ENCODE data around the gene CERCAM. TPM values are rescaled to one million over a fixed set of nuclear protein-coding genes. Genes with fewer than 3 reads are reported as not detected.
A peak's percentile ranks its signal among the peaks of the same experiment; 100 is the strongest.

The CERCAM gene
- total RNA-seq, 2 donors from 2014 or later, result 18.5 to 26.5 TPM

DNA sequence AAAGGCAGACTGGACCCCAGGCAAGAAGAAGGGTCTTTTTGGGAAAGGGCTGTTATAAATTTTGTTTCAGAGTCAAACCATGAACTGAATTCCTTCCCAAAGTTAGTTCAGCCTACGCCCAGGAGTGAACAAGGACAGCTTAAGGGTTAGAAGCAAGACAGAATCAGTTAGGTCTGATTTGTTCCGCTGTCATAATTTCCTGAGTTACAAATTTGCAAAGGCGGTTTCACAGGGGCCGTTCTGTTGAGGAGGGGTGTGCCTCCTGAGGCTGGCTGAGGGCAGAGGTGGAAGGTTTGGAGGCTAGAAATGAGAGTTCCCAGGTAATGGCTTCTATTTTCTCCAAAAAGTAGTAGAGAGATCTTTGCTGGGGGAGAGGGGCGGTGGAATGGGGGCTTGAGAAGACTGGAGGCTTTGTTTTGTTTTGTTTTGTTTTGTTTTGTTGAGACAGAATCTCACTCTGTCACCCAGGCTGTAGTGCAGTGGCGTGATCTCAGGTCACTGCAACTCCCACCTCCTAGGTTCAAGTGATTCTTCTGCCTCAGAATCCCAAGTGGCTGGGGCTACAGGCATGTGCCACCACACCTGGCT is 4.1 kb upstream of the CERCAM start:
- Mint-ChIP-seq H3K27ac (no peak overlapping the region), H3K4me1 (peaks cover 3% of the 10 kb centered on the region), H3K4me3 (no peak overlapping the region), H3K9me3 (peaks cover 2% of the 10 kb centered on the region), H3K27me3 (ENCODE audit: insufficient read depth) (peaks cover 70% of the 10 kb centered on the region), H3K36me3 (ENCODE audit: low read depth) (no peaks in the 10 kb centered on the region)
- Histone ChIP-seq H3K36me3 (ENCODE audit: control insufficient read depth, insufficient read depth, low read length) (no peaks in the 10 kb centered on the region), H3K27me3 (ENCODE audit: control insufficient read depth, insufficient read depth, low read length, poor library complexity, severe bottlenecking) (peaks cover 30% of the 10 kb centered on the region), H3K9ac (ENCODE audit: extremely low read depth, low read length, poor library complexity, severe bottlenecking) (no peak overlapping the region), H3K4me1 (ENCODE audit: control insufficient read depth, insufficient read depth, low read length) (no peaks in the 10 kb centered on the region), H3K4me3 (ENCODE audit: low read length) (no peak overlapping the region), H3K27ac (ENCODE audit: low read depth, low read length) (peak overlapping the region; percentile 40), H3K9me3 (ENCODE audit: control insufficient read depth, low read length) (no peaks in the 10 kb centered on the region)
- no peak for DNase-seq
- TF ChIP-seq, protein P1, sequence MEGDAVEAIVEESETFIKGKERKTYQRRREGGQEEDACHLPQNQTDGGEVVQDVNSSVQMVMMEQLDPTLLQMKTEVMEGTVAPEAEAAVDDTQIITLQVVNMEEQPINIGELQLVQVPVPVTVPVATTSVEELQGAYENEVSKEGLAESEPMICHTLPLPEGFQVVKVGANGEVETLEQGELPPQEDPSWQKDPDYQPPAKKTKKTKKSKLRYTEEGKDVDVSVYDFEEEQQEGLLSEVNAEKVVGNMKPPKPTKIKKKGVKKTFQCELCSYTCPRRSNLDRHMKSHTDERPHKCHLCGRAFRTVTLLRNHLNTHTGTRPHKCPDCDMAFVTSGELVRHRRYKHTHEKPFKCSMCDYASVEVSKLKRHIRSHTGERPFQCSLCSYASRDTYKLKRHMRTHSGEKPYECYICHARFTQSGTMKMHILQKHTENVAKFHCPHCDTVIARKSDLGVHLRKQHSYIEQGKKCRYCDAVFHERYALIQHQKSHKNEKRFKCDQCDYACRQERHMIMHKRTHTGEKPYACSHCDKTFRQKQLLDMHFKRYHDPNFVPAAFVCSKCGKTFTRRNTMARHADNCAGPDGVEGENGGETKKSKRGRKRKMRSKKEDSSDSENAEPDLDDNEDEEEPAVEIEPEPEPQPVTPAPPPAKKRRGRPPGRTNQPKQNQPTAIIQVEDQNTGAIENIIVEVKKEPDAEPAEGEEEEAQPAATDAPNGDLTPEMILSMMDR (conservative IDR thresholded peaks at IDR 0.05), result no peak
- 92% methylated on average over 2 to 6 of the region's 6 CpGs for WGBS, 2 experiments (ENCODE audit: insufficient coverage in 1 of 2, insufficient read length in 1 of 2)

DNA sequence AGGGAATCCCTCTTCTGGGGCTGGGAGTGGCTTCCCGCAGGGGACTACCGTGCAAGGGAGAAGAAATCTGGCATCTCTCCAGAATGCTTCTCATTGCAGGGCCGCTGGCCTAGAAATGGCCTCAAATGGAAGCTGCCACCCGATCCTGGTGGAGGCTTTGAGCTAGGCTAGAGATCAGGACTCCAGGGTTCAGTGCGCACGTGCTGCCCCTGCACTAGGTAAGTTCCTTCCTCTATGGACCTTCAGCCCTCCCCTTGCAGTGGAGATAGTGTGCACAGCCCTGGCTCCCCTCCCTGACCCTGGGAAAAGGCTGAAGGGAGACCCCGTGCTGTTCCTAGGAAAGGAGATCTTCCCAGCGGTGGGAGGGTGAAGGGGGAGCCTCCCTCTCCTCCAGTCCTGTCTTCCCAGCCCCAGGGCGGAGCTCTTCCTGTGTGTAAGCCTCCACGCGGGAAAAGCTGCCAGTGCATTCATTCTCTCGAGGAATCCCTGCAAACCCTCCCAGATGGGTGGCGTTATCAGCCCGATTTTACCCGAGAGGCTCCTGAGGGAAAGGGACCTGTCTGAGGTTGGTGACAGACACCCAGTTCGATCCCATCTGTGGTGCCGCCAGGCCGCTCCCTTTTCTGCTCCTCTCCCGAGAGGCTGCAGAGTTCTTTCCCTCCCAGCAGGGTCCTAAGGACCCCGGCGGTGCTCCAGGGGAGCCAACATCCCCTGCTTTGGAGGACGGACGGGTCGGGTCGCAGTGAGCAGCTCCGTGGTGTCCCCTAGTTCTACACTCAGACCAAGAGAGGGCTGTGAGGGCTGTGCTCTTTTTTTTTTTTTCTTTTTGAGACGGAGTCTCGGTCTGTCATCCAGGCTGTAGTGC is 1.4 kb upstream of the CERCAM start:
- H3K27me3 ChIP-seq (ENCODE audit: control insufficient read depth, insufficient read depth, low read length, poor library complexity, severe bottlenecking), result peaks cover 31% of the 10 kb centered on the region
- 40 to 58% methylated on average over 9 to 28 of the region's 28 CpGs for WGBS, 2 experiments (ENCODE audit: insufficient coverage in 1 of 2, insufficient read length in 1 of 2)
- H3K27ac Mint-ChIP-seq, result no peak overlapping the region
- H3K9me3 Mint-ChIP-seq, result no peaks in the 10 kb centered on the region
- peak overlapping the region; percentile 60 for H3K4me3 Mint-ChIP-seq
- TF ChIP-seq, protein P1 (conservative IDR thresholded peaks at IDR 0.05), result no peak
- DNase-seq, result no peak
- H3K27me3 Mint-ChIP-seq (ENCODE audit: insufficient read depth), result peaks cover 61% of the 10 kb centered on the region
- no peak overlapping the region for H3K4me3 ChIP-seq (ENCODE audit: low read length)
- H3K4me1 ChIP-seq (ENCODE audit: control insufficient read depth, insufficient read depth, low read length), result no peaks in the 10 kb centered on the region
- H3K27ac ChIP-seq (ENCODE audit: low read depth, low read length), result no peak overlapping the region
- H3K9ac ChIP-seq (ENCODE audit: extremely low read depth, low read length, poor library complexity, severe bottlenecking), result no peak overlapping the region
- H3K4me1 Mint-ChIP-seq, result peaks cover 3% of the 10 kb centered on the region
- no peaks in the 10 kb centered on the region for H3K36me3 ChIP-seq (ENCODE audit: control insufficient read depth, insufficient read depth, low read length)
- H3K9me3 ChIP-seq (ENCODE audit: control insufficient read depth, low read length), result no peaks in the 10 kb centered on the region
- H3K36me3 Mint-ChIP-seq (ENCODE audit: low read depth), result no peaks in the 10 kb centered on the region

DNA sequence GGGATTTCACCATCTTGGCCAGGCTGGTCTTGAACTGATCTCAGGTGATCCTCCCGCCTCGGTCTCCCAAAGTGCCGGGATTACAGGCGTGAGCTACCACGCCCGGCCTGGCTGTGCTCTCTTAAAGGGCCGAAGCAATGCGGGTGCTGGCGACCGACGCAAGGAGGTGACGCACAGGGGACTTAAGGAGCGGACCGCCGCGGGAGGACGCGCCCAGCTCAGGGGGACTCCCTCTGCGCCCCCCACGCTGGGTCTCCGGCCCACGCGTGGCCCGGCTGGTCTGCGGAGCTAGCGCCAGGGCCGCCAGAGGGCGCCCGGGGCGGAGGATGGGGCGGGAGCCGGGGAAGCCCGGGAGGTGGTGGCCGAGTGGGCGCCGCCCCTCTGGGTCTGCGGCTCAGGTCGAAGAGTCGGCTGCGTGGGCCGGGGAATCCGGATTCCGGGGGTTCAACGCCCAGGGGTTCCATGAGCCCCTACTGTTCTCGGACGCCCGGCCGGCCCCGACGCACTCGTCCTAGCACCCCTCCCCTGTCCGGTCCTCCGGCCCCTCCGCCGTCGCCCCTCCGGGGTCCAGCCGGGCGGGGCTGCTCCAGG is 502 bp upstream of the CERCAM start:
- no peak overlapping the region for H3K9ac ChIP-seq (ENCODE audit: extremely low read depth, low read length, poor library complexity, severe bottlenecking)
- Mint-ChIP-seq H3K9me3 (no peaks in the 10 kb centered on the region), H3K4me3 (peak overlapping the region; percentile 60), H3K27me3 (ENCODE audit: insufficient read depth) (peaks cover 53% of the 10 kb centered on the region), H3K4me1 (peaks cover 3% of the 10 kb centered on the region), H3K36me3 (ENCODE audit: low read depth) (no peaks in the 10 kb centered on the region), H3K27ac (no peak overlapping the region)
- WGBS, 2 experiments (ENCODE audit: insufficient coverage in 1 of 2, insufficient read length in 1 of 2), result 2 to 3% methylated on average over 28 to 59 of the region's 59 CpGs
- TF ChIP-seq, protein P1 (conservative IDR thresholded peaks at IDR 0.05), result peak; percentile 95
- H3K4me1 ChIP-seq (ENCODE audit: control insufficient read depth, insufficient read depth, low read length), result no peaks in the 10 kb centered on the region
- no peaks in the 10 kb centered on the region for H3K36me3 ChIP-seq (ENCODE audit: control insufficient read depth, insufficient read depth, low read length)
- H3K4me3 ChIP-seq (ENCODE audit: low read length), result peak overlapping the region; percentile 81
- no peaks in the 10 kb centered on the region for H3K9me3 ChIP-seq (ENCODE audit: control insufficient read depth, low read length)
- DNase-seq, result peak; percentile 85
- no peak overlapping the region for H3K27ac ChIP-seq (ENCODE audit: low read depth, low read length)
- H3K27me3 ChIP-seq (ENCODE audit: control insufficient read depth, insufficient read depth, low read length, poor library complexity, severe bottlenecking), result peaks cover 31% of the 10 kb centered on the region
